ENCODE data around the gene MEST. TPM values are rescaled to one million over a fixed set of nuclear protein-coding genes. Genes with fewer than 3 reads are reported as not detected.
"Not testable (repeated sequence)": the region's sequence is repeated elsewhere in the genome, so short reads cannot be mapped to it uniquely, and the experiment has no call there.

Gene MEST
- 0.40 and 1.1 TPM in 2 replicates for total RNA-seq

- peak in 1 of 2 donors; percentile 7 for DNase-seq (ENCODE audit: low read depth in 2 of 2)
Measured at GRCh38 chr7:130491841-130492522, at the start of gene MEST. MEST (plus strand) TSS chr7:130492085; CDS start chr7:130492314, 229 bp downstream.

GRCh38 chr7:130442601-130443000 lies 49.3 kb upstream of the MEST start:
- no peak for DNase-seq (ENCODE audit: low read depth in 2 of 2)

- DNase-seq (ENCODE audit: low read depth in 2 of 2): no peak
Measured at GRCh38 chr7:130444234-130444633, 47.7 kb upstream of the MEST start.

- DNase-seq (ENCODE audit: low read depth in 2 of 2): no peak
Measured at GRCh38 chr7:130444751-130445407, 47.0 kb upstream of the MEST start.

- DNase-seq (ENCODE audit: low read depth in 2 of 2): no peak
Measured at GRCh38 chr7:130446259-130446658, 45.6 kb upstream of the MEST start.

GRCh38 chr7:130451344-130451743 lies 40.5 kb upstream of the MEST start:
- not testable (repeated sequence) for DNase-seq (ENCODE audit: low read depth in 2 of 2)

- DNase-seq (ENCODE audit: low read depth in 2 of 2): no peak
Measured at GRCh38 chr7:130452951-130453350, 38.9 kb upstream of the MEST start.

GRCh38 chr7:130454959-130455358 lies 36.9 kb upstream of the MEST start:
- no peak for DNase-seq (ENCODE audit: low read depth in 2 of 2)

- no peak for DNase-seq (ENCODE audit: low read depth in 2 of 2)
Measured at GRCh38 chr7:130458257-130458656, 33.6 kb upstream of the MEST start.

- no peak for DNase-seq (ENCODE audit: low read depth in 2 of 2)
Measured at GRCh38 chr7:130461272-130461671, 30.6 kb upstream of the MEST start.

- DNase-seq (ENCODE audit: low read depth in 2 of 2): no peak
Measured at GRCh38 chr7:130463553-130464434, 28.1 kb upstream of the MEST start.

- DNase-seq (ENCODE audit: low read depth in 2 of 2): no peak
Measured at GRCh38 chr7:130468612-130469011, 23.3 kb upstream of the MEST start.

- DNase-seq (ENCODE audit: low read depth in 2 of 2): no peak
Measured at GRCh38 chr7:130471974-130472373, 19.9 kb upstream of the MEST start.

- DNase-seq (ENCODE audit: low read depth in 2 of 2): no peak
Measured at GRCh38 chr7:130473289-130473688, 18.6 kb upstream of the MEST start.

GRCh38 chr7:130473876-130474275 lies 18.0 kb upstream of the MEST start:
- no peak for DNase-seq (ENCODE audit: low read depth in 2 of 2)

GRCh38 chr7:130475776-130476175 lies 16.1 kb upstream of the MEST start:
- no peak for DNase-seq (ENCODE audit: low read depth in 2 of 2)

GRCh38 chr7:130476297-130477150 lies 15.4 kb upstream of the MEST start:
- DNase-seq (ENCODE audit: low read depth in 2 of 2): no peak

- DNase-seq (ENCODE audit: low read depth in 2 of 2): no peak
Measured at GRCh38 chr7:130478991-130479390, 12.9 kb upstream of the MEST start.

GRCh38 chr7:130479716-130480400 lies 12.0 kb upstream of the MEST start:
- DNase-seq (ENCODE audit: low read depth in 2 of 2): no peak

GRCh38 chr7:130481898-130482297 lies 10.0 kb upstream of the MEST start:
- no peak for DNase-seq (ENCODE audit: low read depth in 2 of 2)

GRCh38 chr7:130483031-130483430 lies 8.9 kb upstream of the MEST start:
- no peak for DNase-seq (ENCODE audit: low read depth in 2 of 2)

Data from lung microvascular endothelial cell (primary cell).